Measurements from ENCODE around the gene ATP10A.

DNA sequence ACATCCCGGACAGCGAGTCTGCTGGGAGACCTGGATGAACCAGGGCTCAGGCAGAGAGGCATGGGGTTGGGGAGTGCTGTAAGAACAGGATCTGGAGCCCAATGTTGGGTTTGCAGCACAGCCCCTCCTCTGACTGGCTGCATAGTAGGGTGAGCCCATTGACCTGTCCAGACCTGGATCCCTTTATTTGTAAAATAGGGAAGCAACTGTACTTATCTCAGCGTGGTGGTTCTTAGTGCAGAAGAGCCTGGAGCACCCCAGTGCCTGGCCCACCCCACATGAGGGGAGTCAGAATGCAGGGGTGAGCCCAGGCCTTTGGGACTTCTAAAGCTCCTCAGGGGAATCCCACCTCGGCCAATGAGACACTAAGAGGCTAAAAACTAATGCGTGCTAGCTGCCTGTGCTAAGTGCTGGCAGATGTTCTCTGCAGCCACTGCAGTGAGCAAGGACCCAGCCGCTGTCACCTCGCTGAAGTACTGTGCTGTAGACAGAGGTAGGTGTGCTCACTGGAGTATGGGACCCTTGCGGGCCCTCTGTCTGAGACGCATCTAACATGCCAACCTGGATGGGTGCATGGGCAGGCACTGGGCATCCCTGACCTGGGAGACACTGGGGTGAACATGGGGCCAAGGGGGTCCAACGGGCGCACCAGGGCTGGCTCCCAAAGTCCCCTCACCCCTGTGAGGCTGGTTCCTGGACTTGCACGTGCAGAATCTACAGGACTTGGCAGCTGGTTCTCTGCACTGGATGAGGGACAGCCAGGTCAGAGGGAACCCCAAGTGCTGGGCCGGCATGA, 95.6 kb downstream of the ATP10A start:
- TF ChIP-seq CSDC2 (CRISPR knock-in tag; IDR thresholded peaks at IDR 0.05) = no peak
- no peak for TF ChIP-seq ZNF70 (CRISPR knock-in tag; IDR thresholded peaks at IDR 0.05)
- TF ChIP-seq, protein P1, sequence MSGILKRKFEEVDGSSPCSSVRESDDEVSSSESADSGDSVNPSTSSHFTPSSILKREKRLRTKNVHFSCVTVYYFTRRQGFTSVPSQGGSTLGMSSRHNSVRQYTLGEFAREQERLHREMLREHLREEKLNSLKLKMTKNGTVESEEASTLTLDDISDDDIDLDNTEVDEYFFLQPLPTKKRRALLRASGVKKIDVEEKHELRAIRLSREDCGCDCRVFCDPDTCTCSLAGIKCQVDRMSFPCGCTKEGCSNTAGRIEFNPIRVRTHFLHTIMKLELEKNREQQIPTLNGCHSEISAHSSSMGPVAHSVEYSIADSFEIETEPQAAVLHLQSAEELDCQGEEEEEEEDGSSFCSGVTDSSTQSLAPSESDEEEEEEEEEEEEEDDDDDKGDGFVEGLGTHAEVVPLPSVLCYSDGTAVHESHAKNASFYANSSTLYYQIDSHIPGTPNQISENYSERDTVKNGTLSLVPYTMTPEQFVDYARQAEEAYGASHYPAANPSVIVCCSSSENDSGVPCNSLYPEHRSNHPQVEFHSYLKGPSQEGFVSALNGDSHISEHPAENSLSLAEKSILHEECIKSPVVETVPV (CRISPR knock-in tag; IDR thresholded peaks at IDR 0.05) = no peak
- TF ChIP-seq, protein P2, sequence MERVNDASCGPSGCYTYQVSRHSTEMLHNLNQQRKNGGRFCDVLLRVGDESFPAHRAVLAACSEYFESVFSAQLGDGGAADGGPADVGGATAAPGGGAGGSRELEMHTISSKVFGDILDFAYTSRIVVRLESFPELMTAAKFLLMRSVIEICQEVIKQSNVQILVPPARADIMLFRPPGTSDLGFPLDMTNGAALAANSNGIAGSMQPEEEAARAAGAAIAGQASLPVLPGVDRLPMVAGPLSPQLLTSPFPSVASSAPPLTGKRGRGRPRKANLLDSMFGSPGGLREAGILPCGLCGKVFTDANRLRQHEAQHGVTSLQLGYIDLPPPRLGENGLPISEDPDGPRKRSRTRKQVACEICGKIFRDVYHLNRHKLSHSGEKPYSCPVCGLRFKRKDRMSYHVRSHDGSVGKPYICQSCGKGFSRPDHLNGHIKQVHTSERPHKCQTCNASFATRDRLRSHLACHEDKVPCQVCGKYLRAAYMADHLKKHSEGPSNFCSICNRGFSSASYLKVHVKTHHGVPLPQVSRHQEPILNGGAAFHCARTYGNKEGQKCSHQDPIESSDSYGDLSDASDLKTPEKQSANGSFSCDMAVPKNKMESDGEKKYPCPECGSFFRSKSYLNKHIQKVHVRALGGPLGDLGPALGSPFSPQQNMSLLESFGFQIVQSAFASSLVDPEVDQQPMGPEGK (CRISPR knock-in tag; IDR thresholded peaks at IDR 0.05; ENCODE audit: borderline replicate concordance) = no peak
